Right forelimb (tissue), 1 donor: ENCODE results near the gene ROCK2.

Experiments
- DNase-seq: peaks from one replicate; pipeline ENCODE4 v3.0.0-alpha.2; 2018

The ROCK2 gene

DNA sequence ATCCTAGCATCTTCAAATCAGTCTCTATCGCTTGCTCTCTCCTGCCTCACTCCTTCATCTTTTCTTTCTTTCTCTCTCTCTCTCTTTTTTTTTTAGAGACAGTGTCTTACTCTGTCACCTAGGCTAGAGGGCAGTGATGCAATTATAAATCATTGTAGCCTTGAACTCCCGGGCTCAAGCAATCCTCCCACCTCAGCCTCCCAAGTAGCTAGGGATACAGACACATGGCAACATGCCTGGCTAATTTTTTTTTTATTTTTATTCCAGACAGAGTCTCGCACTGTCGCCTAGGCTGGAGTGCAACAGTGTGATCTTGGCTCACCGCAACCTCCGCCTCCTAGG lies 199.7 kb downstream of the ROCK2 start:
- no peak for DNase-seq

GRCh38 chr2:11144077-11144737 lies 200.2 kb downstream of the ROCK2 start:
- DNase-seq = no peak

DNA sequence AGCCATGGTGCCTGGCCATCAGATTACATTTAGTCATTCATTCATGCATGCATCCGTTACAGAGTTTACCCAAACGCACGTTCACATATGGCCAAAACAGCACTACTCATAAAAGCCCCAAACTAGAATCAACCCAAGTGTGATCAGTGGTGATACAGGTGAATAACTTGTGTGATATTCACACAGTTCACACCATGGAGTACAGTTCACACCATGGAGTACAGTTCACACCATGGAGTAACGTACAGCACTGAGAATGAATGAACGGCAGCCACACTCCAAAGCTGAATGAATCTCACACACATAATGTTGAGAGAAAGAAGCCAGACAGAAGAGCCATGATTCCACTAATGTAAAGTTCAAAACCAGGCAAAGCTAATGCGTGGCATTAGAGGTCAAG lies 201.4 kb downstream of the ROCK2 start:
- no peak for DNase-seq

- no peak for DNase-seq
Observed at GRCh38 chr2:11142330-11142729, 202.1 kb downstream of the ROCK2 start.

- no peak for DNase-seq
Observed at GRCh38 chr2:11141319-11141718, 203.1 kb downstream of the ROCK2 start.

- DNase-seq = no peak
Observed at GRCh38 chr2:11140492-11140891, 203.9 kb downstream of the ROCK2 start.

GRCh38 chr2:11134349-11134748 lies 210.1 kb downstream of the ROCK2 start:
- DNase-seq = no peak

GRCh38 chr2:11133936-11134320 lies 210.5 kb downstream of the ROCK2 start:
- DNase-seq = no peak

GRCh38 chr2:11133238-11133935 lies 211.0 kb downstream of the ROCK2 start:
- DNase-seq = peak; percentile 55

DNA sequence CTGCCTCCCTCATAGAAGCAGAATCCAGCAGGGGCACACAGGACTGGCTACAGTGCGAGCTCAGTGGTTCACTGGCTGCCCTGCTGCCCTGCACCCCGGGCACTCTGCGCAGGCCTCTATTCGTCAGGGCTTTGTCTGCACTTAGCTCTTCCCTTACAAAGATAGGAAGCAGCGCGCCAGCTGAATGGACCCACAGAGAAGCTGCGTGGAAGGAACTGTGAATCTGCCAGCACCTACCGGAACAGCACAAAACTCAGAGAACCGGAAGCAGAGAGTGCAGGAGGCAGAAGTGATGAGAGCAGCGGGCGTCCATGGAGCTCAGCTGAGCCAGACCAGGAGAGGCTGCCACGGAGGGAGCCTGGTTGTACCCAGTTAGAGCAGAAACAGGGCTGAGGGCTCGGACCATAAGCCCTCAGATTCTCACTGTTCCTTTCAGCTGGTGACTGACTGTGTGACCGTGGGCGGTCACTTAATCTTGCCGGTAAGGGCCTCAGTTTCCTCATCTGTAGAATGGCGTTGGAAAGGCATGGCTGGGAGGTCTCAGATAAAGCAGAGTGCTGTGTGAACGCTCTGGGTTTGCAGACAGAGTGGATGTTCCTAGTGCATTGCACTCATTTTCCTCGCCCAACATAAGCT lies 212.3 kb downstream of the ROCK2 start:
- no peak for DNase-seq

- DNase-seq = no peak
Observed at GRCh38 chr2:11131166-11131920, 213.1 kb downstream of the ROCK2 start.
